Uterus (tissue), 4 donors: ENCODE results near the gene CAPS. TPM values are rescaled to one million over a fixed set of nuclear protein-coding genes. Genes with fewer than 3 reads are reported as not detected.
A peak's percentile ranks its signal among the peaks of the same experiment; 100 is the strongest.
"Not testable (repeated sequence)": the region's sequence is repeated elsewhere in the genome, so short reads cannot be mapped to it uniquely, and the experiment has no call there.

Source experiments
- DNase-seq, 2 donors: peaks; one replicate each; pipeline ENCODE4 v3.0.0-alpha.2; 2019 to 2020
- H3K27ac ChIP-seq, 2 donors: fragments of 200-600 bp; sonication (generic); 1 replicate in 1 of 2; 2 replicates in 1 of 2; pipeline ENCODE4 v1.5.1; 2016 to 2018
- H3K27me3 ChIP-seq, 2 donors: fragments of 200-600 bp; sonication (generic); one replicate each; pipeline ENCODE4 v1.5.1; 2018 to 2019; ENCODE audit warnings: control low read depth in 1 of 2
- H3K36me3 ChIP-seq, 2 donors: fragments of 200-600 bp; sonication (generic); one replicate each; pipeline ENCODE4 v1.5.1; 2019; ENCODE audit warnings: control low read depth in 1 of 2
- H3K4me1 ChIP-seq, 2 donors: fragments of 200-600 bp; sonication (generic); one replicate each; pipeline ENCODE4 v1.5.1; 2018 to 2019; ENCODE audit warnings: control low read depth in 1 of 2
- H3K4me3 ChIP-seq, 2 donors: fragments of 200-600 bp; sonication (generic); 1 replicate in 1 of 2; 2 replicates in 1 of 2; pipeline ENCODE4 v1.5.1; 2018 to 2019; ENCODE audit warnings: mild to moderate bottlenecking in 1 of 2
- H3K9me3 ChIP-seq, 2 donors: fragments of 200-600 bp; sonication (generic); one replicate each; pipeline ENCODE4 v1.5.1; 2019; ENCODE audit warnings: control low read depth in 1 of 2
- CTCF ChIP-seq, 4 experiments: fragments of 200-600 bp in 2 of 4; fragments of 450-650 bp in 2 of 4; sonication (generic) in 2 of 4; IDR thresholded peaks; one replicate each; pipeline ENCODE4 v1.5.1; 2016 to 2019; ENCODE audit warnings: antibody characterized with exemption in 4 of 4, mild to moderate bottlenecking in 2 of 4, moderate library complexity in 1 of 4
- POLR2A ChIP-seq, 2 donors: fragments of 450-650 bp; IDR thresholded peaks; one replicate each; pipeline ENCODE4 v1.6.1; 2016; ENCODE audit warnings: antibody characterized with exemption in 2 of 2, mild to moderate bottlenecking in 1 of 2, moderate library complexity in 1 of 2
- intact Hi-C: fragments of 100-400 bp; cut with DNase I; formaldehyde crosslinking; loops from one replicate; pipeline ENCODE4 v1.15.1; 2023; ENCODE audit warnings: low total_unique reads
- total RNA-seq, 4 donors: library from RNA; depleted of rRNA in 3 of 4; stranded (reverse); fragments of >200 nt in 3 of 4; gene quantifications; one replicate each; pipeline versions ENCODE4 v1.1.0 to v1.2.4, GENCODE V29; 2014 to 2023
- donor health status: DM: yes; HTN: yes; CAD: no.

CAPS gene
- total RNA-seq, 4 donors from 2014 or later = 2.0 to 48.7 (median 12.4) TPM

DNA sequence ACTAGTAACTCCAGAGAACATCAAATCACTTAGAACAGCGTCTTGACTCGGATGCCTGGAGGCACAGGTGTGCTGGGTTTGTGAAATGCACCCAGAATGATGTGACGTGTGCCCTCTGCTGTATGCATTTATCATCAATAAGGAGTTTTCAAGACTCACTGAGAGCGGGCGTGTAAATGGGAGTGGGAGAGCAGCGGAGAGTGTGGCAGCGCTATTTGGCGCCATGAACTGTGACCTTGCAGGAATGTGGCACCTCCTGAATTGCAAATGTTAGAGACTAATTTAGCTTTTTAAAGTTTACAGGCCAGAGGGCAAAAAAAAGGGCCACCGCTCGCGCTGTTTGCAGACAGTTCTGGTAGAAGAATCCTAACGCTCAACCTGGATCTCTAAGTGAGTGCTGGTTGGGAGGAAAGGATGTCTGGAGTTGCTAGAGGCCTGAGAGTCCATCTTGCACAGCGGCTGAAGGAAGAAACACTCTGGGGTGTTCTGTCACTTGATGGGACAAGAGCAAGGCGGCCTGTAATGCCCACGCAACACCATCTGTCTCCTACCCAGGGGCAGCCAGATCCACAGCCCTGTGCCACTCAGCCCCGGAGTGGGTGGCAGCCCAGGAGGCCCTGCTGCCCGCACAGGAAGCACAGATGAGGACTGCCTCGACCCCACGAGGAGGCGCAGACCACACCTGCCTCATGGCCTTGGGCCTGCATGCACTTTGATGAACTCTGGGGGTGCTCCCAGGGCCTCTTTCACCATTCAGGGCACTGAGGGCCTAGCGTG, 44.2 kb downstream of the CAPS start:
- intact Hi-C loops = no loop called here
- H3K4me1 ChIP-seq = peaks cover 4 to 12% of the 10 kb centered on the region in 2 donors

DNA sequence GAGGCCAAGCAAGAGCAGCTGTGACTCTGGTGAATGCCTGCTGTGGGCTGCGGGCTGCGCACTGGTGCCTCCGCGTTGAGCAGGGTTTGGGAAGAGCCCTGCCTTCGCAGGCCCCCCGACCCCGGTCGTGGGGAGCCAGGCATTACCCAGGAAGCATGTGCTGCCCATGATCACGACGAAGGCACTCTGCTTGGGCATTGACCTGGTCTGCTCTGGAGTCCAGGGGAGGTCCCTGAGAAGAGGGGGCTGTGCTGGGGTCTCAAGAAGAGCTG, 44.7 kb downstream of the CAPS start:
- Histone ChIP-seq H3K27ac (no peak overlapping the region), H3K27me3 (no peaks in the 10 kb centered on the region), H3K4me3 (no peak overlapping the region), H3K36me3 (no peaks in the 10 kb centered on the region), H3K9me3 (no peaks in the 10 kb centered on the region), H3K4me1 (peaks cover 4 to 12% of the 10 kb centered on the region in 2 donors)
- no peak for DNase-seq
- TF ChIP-seq POLR2A (IDR thresholded peaks at IDR 0.05) (no peak), CTCF (IDR thresholded peaks at IDR 0.05) (no peak)
- intact Hi-C loops = no loop called here

More for the DNA sequence above, 44.2 kb downstream of the CAPS start:
- no peaks in the 10 kb centered on the region for H3K36me3 ChIP-seq
- no peaks in the 10 kb centered on the region for H3K9me3 ChIP-seq
- no peak overlapping the region for H3K4me3 ChIP-seq
- H3K27ac ChIP-seq = no peak overlapping the region
- DNase-seq = no peak
- TF ChIP-seq POLR2A (IDR thresholded peaks at IDR 0.05) = no peak
- no peak for TF ChIP-seq CTCF (IDR thresholded peaks at IDR 0.05)
- no peaks in the 10 kb centered on the region for H3K27me3 ChIP-seq

DNA sequence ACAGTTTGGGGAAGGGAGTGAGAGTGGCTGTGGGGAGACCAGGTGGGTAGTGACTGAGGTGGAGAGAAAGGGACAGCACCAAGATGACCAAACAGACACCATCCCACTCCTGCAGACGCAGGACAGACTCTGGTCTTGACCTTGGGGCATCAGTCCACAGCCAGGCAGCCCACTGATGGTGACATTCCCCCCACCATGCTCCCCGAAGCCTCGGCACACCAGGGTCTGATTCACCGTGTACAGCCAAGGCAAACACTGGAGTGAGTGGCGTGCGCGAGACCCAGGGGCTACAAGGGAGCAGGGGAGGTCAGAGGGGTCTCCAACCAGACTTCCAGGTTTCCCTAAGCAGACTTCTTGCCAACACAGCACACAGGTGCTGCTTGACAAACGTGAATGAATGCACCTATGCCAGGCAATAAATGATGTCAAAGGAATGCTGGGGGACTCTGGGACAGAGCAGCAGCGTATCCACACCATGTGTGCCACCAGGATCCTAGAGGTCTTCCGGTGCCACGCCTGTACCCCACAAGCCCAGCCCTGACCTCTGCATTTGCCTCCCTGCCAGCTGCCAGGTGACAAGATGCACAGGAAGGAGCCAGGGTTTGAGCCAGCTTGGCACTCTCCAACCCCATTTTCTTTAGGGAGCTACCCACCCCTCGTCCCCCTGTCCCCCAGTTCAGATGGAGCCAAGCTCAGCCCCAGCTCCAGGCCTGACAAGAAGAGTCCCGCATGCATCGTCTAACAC, 45.4 kb downstream of the CAPS start:
- H3K27ac ChIP-seq = no peak overlapping the region

DNA sequence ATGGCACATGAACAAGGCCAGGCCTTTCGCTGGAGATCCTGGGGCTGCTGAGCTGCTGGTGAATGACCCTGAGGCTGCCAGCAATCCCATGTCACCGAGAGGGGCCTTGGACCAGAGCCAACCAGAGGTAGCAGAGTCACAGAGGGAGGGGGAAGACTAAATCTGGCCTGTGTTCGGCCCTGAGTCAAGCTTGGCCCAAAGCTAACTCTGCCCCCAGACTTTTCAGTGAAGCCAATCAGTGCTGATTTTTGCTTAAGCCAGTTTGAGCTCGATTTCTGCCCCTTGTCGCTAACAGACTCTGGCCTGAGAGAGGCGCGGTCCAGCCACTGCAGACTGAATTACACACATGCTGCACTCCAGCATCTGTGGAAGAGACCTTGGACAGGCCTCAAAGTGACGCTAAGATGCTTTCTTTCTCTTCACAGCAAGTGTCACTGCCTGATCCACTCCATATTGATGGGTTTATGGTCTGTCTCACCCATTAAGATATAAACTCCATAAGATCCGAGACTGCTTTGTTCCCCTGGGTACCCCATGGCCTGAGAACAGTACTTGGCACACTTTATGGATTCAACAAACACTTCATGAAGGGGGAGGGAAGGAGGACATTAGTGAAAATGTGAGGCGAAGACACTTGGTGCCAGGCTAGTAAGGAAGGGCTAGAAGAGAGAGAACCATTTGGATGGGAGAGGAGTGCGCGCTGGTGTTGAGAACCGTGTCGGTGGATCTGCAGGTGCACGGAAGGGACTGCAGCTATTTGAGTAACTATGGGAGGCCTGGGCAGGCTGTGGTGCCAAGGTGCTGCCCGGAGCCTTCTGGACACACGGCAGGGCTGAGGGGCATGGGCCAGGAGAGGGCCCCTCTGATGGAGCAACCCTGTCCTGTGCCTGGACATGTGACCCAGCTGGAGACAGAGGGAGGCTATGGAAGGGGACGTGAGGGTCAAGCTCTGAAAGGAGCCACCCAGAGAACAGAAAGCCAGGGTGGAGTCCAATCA, 46.2 kb downstream of the CAPS start:
- Histone ChIP-seq H3K27ac (no peak overlapping the region), H3K36me3 (no peaks in the 10 kb centered on the region), H3K4me3 (no peak overlapping the region), H3K4me1 (peaks cover 4 to 12% of the 10 kb centered on the region in 2 donors), H3K9me3 (no peaks in the 10 kb centered on the region), H3K27me3 (no peaks in the 10 kb centered on the region)
- no peak for DNase-seq
- TF ChIP-seq POLR2A (IDR thresholded peaks at IDR 0.05) = no peak
- TF ChIP-seq CTCF (IDR thresholded peaks at IDR 0.05) = no peak
- intact Hi-C loops = no loop called here

More for the DNA sequence above, 45.4 kb downstream of the CAPS start:
- peaks cover 4 to 12% of the 10 kb centered on the region in 2 donors for H3K4me1 ChIP-seq
- no peaks in the 10 kb centered on the region for H3K36me3 ChIP-seq
- no peak overlapping the region for H3K4me3 ChIP-seq
- DNase-seq = no peak
- intact Hi-C loops = no loop called here
- no peaks in the 10 kb centered on the region for H3K27me3 ChIP-seq
- H3K9me3 ChIP-seq = no peaks in the 10 kb centered on the region
- TF ChIP-seq POLR2A (IDR thresholded peaks at IDR 0.05) = no peak
- TF ChIP-seq CTCF (IDR thresholded peaks at IDR 0.05) = no peak

DNA sequence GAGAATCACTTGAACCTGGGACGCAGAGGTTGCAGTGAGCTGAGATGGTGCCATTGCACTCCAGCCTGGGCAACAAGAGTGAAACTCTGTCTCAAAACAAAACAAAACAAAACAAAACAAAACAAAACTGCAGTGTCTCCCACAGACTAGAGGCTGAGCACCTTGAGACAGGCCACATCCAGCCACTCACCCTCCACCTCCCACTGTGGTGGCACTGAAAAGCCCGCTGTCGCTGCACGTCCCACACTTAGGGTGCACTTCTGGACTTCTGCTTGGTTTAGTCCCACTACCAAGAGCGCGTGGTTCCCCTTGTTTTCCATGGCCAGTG, 47.6 kb downstream of the CAPS start:
- H3K4me3 ChIP-seq, DNase-seq, H3K9me3 ChIP-seq, H3K27me3 ChIP-seq, H3K36me3 ChIP-seq, intact Hi-C loops: not testable (repeated sequence)
- Histone ChIP-seq H3K4me1 (peaks cover 0 to 12% of the 10 kb centered on the region in 2 donors), H3K27ac (peak overlapping the region in 1 of 2 donors; percentile 31)
